GM12878 (cell line): Measurements from ENCODE around the gene SEMA4G. TPM values are rescaled to one million over a fixed set of nuclear protein-coding genes. Genes with fewer than 3 reads are reported as not detected.

Experiments used
- ATAC-seq: fragments of 200-7000 bp; cut with Tn5 transposase; 3 replicates; pipeline ENCODE4 v1.9.1; 2020; ENCODE audit warnings: mild to moderate bottlenecking, moderate library complexity
- BruUV-seq: library from RNA; stranded (reverse); fragments of 400-500 nt; replicated peaks from 2 replicates; lab custom pipeline; 2021; lab: Mats Ljungman, UMichigan
- CTCF ChIA-PET: fragments of 300-600 bp; sonication (Branson Sonifier 250); formaldehyde crosslinking; extraction: SDS; loops from one replicate; lab custom pipeline; 2021; ENCODE audit warnings: inconsistent platforms; lab: Yijun Ruan, JAX
- POLR2A ChIA-PET: fragments of 350-600 bp; formaldehyde crosslinking; extraction: SDS; loops from one replicate; lab custom pipeline; 2021; ENCODE audit warnings: inconsistent platforms; lab: Charles Lee
- RAD21 ChIA-PET: fragments of 300-600 bp; sonication (Branson Sonifier 250); formaldehyde crosslinking; loops from one replicate; lab custom pipeline; 2023; ENCODE audit warnings: antibody characterized with exemption; ENCODE audit not compliant: unreplicated experiment; lab: Charles Lee
- SMC1A ChIA-PET: fragments of 300-600 bp; sonication (Branson Sonifier 250); formaldehyde crosslinking; loops from one replicate; lab custom pipeline; 2023; ENCODE audit not compliant: unreplicated experiment, uncharacterized antibody; lab: Charles Lee
- DNase-seq: peaks from one replicate; pipeline ENCODE4 v3.0.0-alpha.2; 2011; ENCODE audit warnings: low read depth, low spot score
- FAIRE-seq: peaks from 3 replicates; lab custom pipeline; 2011; peaks lifted over from hg19 to GRCh38; lab: Jason Lieb, UNC
- H2AFZ ChIP-seq: 2 replicates; pipeline ENCODE4 v1.6.0; 2011; ENCODE audit warnings: low read depth, low read length, control low read depth; ENCODE audit not compliant: control insufficient read depth
- H3K27ac ChIP-seq: 2 replicates; pipeline ENCODE4 v1.5.1; 2011; ENCODE audit warnings: control low read depth; ENCODE audit not compliant: control insufficient read depth, insufficient read depth
- H3K27me3 ChIP-seq, 2 experiments: replicated peaks in 1 of 2; 2 replicates each; pipeline versions ENCODE4 v1.6.0 to v1.6.1; 2011; ENCODE audit warnings: low read length in 1 of 2; ENCODE audit not compliant: control insufficient read depth in 2 of 2, insufficient read depth in 2 of 2
- H3K36me3 ChIP-seq, 2 experiments: 2 replicates each; pipeline ENCODE4 v1.5.1; 2011; ENCODE audit warnings: low read length in 1 of 2; ENCODE audit not compliant: control insufficient read depth in 2 of 2, insufficient read depth in 2 of 2
- H3K4me1 ChIP-seq: 2 replicates; pipeline ENCODE4 v1.6.1; 2011; ENCODE audit warnings: mild to moderate bottlenecking, low read length, moderate library complexity, mixed read lengths; ENCODE audit not compliant: control insufficient read depth, insufficient read depth
- H3K4me2 ChIP-seq: 2 replicates; pipeline ENCODE4 v1.6.0; 2011; ENCODE audit warnings: control low read depth; ENCODE audit not compliant: control insufficient read depth, insufficient read depth
- H3K4me3 ChIP-seq: fragments of 200-600 bp; sonication (generic); 2 replicates; pipeline ENCODE4 v1.5.1; 2016
- H3K79me2 ChIP-seq: 2 replicates; pipeline ENCODE4 v1.6.0; 2011; ENCODE audit warnings: low read length; ENCODE audit not compliant: control insufficient read depth, insufficient read depth
- H3K9ac ChIP-seq: 2 replicates; pipeline ENCODE4 v1.8.0; 2011; ENCODE audit warnings: low read length, control low read depth, mixed read lengths; ENCODE audit not compliant: control insufficient read depth, insufficient read depth
- H3K9me3 ChIP-seq: replicated peaks from 3 replicates; pipeline ENCODE4 v1.5.1; 2011; ENCODE audit warnings: mild to moderate bottlenecking, low read length; ENCODE audit not compliant: control insufficient read depth, insufficient read depth
- H4K20me1 ChIP-seq: 2 replicates; pipeline ENCODE4 v1.6.0; 2011; ENCODE audit not compliant: control insufficient read depth, insufficient read depth
- BHLHE40 ChIP-seq, 2 experiments: fragments of 450-650 bp in 1 of 2; IDR thresholded peaks; 2 replicates each; pipeline ENCODE4 v1.6.1; 2011 to 2017; ENCODE audit warnings: low read depth in 2 of 2, borderline replicate concordance in 1 of 2, improper control_type of control experiment in 1 of 2, low read length in 1 of 2, mild to moderate bottlenecking in 1 of 2
- DPF2 ChIP-seq: fragments of 450-650 bp; IDR thresholded peaks from 2 replicates; pipeline ENCODE4 v1.6.1; 2017; ENCODE audit warnings: mild to moderate bottlenecking
- EED ChIP-seq: sonication (generic); IDR thresholded peaks from 2 replicates; pipeline ENCODE4 v1.6.1; 2016; ENCODE audit warnings: antibody characterized with exemption, low read depth
- ESRRA ChIP-seq: IDR thresholded peaks from 2 replicates; pipeline ENCODE4 v1.6.1; 2012; ENCODE audit warnings: mild to moderate bottlenecking, low read length, improper control_type of control experiment
- FOXK2 ChIP-seq: fragments of 450-650 bp; IDR thresholded peaks from 2 replicates; pipeline ENCODE4 v1.6.1; 2017; ENCODE audit warnings: mild to moderate bottlenecking, moderate library complexity
- HDAC6 ChIP-seq: fragments of 200-600 bp; sonication (generic); IDR thresholded peaks from one replicate; pipeline ENCODE4 v1.8.0; 2017; ENCODE audit warnings: antibody characterized with exemption; ENCODE audit not compliant: unreplicated experiment
- LARP7 ChIP-seq: fragments of 450-650 bp; IDR thresholded peaks from 2 replicates; pipeline ENCODE4 v1.6.1; 2017; ENCODE audit warnings: mild to moderate bottlenecking
- SMAD1 ChIP-seq: fragments of 450-650 bp; IDR thresholded peaks from 2 replicates; pipeline ENCODE4 v1.6.1; 2018; ENCODE audit warnings: mild to moderate bottlenecking, low read depth; ENCODE audit not compliant: partially characterized antibody
- TARDBP ChIP-seq: IDR thresholded peaks from 2 replicates; pipeline ENCODE4 v1.6.1; 2016; ENCODE audit warnings: borderline replicate concordance
- ZNF384 ChIP-seq: IDR thresholded peaks from 2 replicates; pipeline ENCODE4 v1.6.1; 2012; ENCODE audit warnings: low read depth, mild to moderate bottlenecking, low read length, improper control_type of control experiment, borderline replicate concordance
- WGBS: methylation state at CpG from one replicate; pipeline ENCODE4 v1.1.6; 2016; ENCODE audit warnings: low lambda C conversion rate; ENCODE audit not compliant: insufficient replicate concordance, insufficient coverage; ENCODE audit errors: missing lambda C conversion rate; 5-methylcytosine and 5-hydroxymethylcytosine counted together
- in situ Hi-C: fragments of 300-500 bp; cut with MboI; formaldehyde crosslinking; loops from 9 replicates; pipeline ENCODE4 v1.14.3; 2018; ENCODE audit warnings: mixed read lengths
- intact Hi-C: fragments of 100-400 bp; cut with micrococcal nuclease; formaldehyde crosslinking; loops from one replicate; pipeline ENCODE4 v1.14.2; 2022; ENCODE audit not compliant: unreplicated experiment
- polyA plus RNA-seq, 11 experiments: library from polyadenylated mRNA; depleted of rRNA in 4 of 11; unstranded in 6 of 11; stranded (reverse) in 5 of 11; fragments of >200 nt; fragmentation: Nextera tagmentation in 4 of 11; fragmentation: Illumina TruSeq in 1 of 11; extraction: Ambion mirVana in 4 of 11; extraction: Trizol in 1 of 11; gene quantifications; 1 replicate in 1 of 11; 2 replicates in 10 of 11; pipeline versions ENCODE4 v1.2.1 to v1.2.3, GENCODE V29; 2011 to 2016; ENCODE audit warnings: inconsistent platforms in 2 of 11, missing spikeins in 2 of 11, low read depth in 1 of 11
- total RNA-seq, 4 experiments: library from RNA; depleted of rRNA in 3 of 4; stranded (reverse); fragments of >200 nt in 3 of 4; fragmentation: Illumina TruSeq in 1 of 4; extraction: Trizol in 1 of 4; gene quantifications; 2 replicates each; pipeline versions ENCODE4 v1.2.1 to v1.2.3, GENCODE V29; 2013 to 2021
- TF ChIP-seq, protein P1 (sequence below): IDR thresholded peaks from 2 replicates; pipeline ENCODE4 v1.6.1; 2012; ENCODE audit warnings: low read depth, low read length, improper control_type of control experiment
- TF ChIP-seq, protein P2 (sequence below): IDR thresholded peaks from 2 replicates; pipeline ENCODE4 v1.6.1; 2012; ENCODE audit warnings: low read depth, low read length, improper control_type of control experiment
- TF ChIP-seq, protein P3 (sequence below): fragments of 450-650 bp; formaldehyde crosslinking; IDR thresholded peaks from 2 replicates; pipeline ENCODE4 v1.4.0; 2020; ENCODE audit warnings: mild to moderate bottlenecking, moderate library complexity
- TF ChIP-seq, protein P4 (sequence below): IDR thresholded peaks from 2 replicates; pipeline ENCODE4 v1.6.1; 2012; ENCODE audit warnings: mild to moderate bottlenecking, low read depth, low read length

SEMA4G gene
- total and polyA plus RNA-seq, 10 of the 15 experiments (the other 5 are each of a cell fraction or from before 2014, with no cell fraction given) = 0.09 to 2.3 (median 0.44) TPM; not detected in 4

DNA sequence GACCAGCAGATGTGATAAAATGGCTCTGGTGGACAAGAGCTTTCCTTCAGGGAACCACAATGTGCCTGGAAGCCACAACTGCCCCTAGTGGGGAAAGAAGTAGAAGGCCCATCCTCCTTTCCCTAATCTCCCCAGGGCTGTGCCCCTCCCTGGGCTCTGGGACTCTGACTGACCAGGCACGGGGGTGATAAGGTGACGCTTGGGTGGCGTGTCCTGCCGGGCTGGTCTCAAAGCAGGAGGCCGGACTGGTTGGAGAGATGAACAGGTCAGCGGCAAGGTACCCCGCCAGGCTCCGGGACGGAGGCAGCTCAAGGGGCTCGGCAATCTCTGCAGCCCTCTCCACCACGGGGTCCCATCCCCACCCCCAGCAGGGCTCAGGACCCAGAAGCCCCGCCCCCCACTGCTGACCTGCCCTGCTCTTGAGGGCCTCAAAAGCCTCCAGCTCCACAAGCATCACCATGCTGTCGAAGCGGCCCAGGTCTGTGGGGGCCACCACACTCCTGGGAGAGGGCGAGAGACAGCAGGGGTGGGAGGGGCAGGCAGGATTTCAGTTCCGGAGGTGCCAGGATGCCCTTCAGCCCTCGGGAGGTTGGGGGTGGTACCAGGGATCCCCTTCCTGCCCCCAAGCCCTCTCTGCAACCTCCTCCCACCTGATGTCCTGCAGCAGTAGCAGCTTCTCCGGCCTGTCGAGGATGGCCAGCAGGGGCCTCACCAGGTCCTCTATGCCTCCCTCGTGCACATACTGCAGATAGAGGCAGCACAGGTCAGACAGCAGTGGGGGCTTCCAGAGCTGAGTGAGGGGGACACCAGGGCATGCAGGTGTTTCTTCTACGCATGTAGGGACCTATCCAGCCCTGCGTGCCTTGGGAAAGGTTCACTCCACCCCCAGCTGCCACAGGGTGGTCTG is 42.5 kb downstream of the SEMA4G start:
- in situ Hi-C loops = no loop called here
- no peak for ATAC-seq
- TF ChIP-seq, protein P1, sequence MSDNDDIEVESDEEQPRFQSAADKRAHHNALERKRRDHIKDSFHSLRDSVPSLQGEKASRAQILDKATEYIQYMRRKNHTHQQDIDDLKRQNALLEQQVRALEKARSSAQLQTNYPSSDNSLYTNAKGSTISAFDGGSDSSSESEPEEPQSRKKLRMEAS = no peak
- TF ChIP-seq, protein P2, sequence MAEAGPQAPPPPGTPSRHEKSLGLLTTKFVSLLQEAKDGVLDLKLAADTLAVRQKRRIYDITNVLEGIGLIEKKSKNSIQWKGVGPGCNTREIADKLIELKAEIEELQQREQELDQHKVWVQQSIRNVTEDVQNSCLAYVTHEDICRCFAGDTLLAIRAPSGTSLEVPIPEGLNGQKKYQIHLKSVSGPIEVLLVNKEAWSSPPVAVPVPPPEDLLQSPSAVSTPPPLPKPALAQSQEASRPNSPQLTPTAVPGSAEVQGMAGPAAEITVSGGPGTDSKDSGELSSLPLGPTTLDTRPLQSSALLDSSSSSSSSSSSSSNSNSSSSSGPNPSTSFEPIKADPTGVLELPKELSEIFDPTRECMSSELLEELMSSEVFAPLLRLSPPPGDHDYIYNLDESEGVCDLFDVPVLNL = no peak
- TF ChIP-seq HDAC6 (no peak), ZNF384 (no peak), SMAD1 (no peak), BHLHE40 (IDR thresholded peaks at IDR 0.05; ENCODE audit: borderline replicate concordance in 1 of 2, low read depth in 2 of 2, low read length in 1 of 2) (no peak), LARP7 (no peak), FOXK2 (no peak), ESRRA (no peak), EED (no peak), DPF2 (no peak), TARDBP (no peak)
- TF ChIP-seq, protein P3, sequence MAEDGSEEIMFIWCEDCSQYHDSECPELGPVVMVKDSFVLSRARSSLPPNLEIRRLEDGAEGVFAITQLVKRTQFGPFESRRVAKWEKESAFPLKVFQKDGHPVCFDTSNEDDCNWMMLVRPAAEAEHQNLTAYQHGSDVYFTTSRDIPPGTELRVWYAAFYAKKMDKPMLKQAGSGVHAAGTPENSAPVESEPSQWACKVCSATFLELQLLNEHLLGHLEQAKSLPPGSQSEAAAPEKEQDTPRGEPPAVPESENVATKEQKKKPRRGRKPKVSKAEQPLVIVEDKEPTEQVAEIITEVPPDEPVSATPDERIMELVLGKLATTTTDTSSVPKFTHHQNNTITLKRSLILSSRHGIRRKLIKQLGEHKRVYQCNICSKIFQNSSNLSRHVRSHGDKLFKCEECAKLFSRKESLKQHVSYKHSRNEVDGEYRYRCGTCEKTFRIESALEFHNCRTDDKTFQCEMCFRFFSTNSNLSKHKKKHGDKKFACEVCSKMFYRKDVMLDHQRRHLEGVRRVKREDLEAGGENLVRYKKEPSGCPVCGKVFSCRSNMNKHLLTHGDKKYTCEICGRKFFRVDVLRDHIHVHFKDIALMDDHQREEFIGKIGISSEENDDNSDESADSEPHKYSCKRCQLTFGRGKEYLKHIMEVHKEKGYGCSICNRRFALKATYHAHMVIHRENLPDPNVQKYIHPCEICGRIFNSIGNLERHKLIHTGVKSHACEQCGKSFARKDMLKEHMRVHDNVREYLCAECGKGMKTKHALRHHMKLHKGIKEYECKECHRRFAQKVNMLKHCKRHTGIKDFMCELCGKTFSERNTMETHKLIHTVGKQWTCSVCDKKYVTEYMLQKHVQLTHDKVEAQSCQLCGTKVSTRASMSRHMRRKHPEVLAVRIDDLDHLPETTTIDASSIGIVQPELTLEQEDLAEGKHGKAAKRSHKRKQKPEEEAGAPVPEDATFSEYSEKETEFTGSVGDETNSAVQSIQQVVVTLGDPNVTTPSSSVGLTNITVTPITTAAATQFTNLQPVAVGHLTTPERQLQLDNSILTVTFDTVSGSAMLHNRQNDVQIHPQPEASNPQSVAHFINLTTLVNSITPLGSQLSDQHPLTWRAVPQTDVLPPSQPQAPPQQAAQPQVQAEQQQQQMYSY (CRISPR knock-in tag) = no peak
- TF ChIP-seq, protein P4, sequence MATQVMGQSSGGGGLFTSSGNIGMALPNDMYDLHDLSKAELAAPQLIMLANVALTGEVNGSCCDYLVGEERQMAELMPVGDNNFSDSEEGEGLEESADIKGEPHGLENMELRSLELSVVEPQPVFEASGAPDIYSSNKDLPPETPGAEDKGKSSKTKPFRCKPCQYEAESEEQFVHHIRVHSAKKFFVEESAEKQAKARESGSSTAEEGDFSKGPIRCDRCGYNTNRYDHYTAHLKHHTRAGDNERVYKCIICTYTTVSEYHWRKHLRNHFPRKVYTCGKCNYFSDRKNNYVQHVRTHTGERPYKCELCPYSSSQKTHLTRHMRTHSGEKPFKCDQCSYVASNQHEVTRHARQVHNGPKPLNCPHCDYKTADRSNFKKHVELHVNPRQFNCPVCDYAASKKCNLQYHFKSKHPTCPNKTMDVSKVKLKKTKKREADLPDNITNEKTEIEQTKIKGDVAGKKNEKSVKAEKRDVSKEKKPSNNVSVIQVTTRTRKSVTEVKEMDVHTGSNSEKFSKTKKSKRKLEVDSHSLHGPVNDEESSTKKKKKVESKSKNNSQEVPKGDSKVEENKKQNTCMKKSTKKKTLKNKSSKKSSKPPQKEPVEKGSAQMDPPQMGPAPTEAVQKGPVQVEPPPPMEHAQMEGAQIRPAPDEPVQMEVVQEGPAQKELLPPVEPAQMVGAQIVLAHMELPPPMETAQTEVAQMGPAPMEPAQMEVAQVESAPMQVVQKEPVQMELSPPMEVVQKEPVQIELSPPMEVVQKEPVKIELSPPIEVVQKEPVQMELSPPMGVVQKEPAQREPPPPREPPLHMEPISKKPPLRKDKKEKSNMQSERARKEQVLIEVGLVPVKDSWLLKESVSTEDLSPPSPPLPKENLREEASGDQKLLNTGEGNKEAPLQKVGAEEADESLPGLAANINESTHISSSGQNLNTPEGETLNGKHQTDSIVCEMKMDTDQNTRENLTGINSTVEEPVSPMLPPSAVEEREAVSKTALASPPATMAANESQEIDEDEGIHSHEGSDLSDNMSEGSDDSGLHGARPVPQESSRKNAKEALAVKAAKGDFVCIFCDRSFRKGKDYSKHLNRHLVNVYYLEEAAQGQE = no peak

More for the DNA sequence above, 42.5 kb downstream of the SEMA4G start:
- H3K4me1 ChIP-seq = peaks cover 3% of the 10 kb centered on the region; the same call in 1 of the 2 replicates
- ChIA-PET POLR2A (interaction anchor here (0.5 kb wide), 1 partner anchor 1349 kb away, joined by 3 read pairs; no protein-coding TSS in a partner anchor), SMC1A (interaction anchor here (1.6 kb wide), 1 partner anchor 14 kb away, joined by 6 read pairs; no protein-coding TSS in a partner anchor), CTCF (interaction anchor here (1.1 to 2.2 kb wide), 6 partner anchors 9 to 98 kb away, joined by 3 to 8 read pairs (median 4); partner anchors contain the start of gene LZTS2), RAD21 (interaction anchor here (1.1 kb wide), 1 partner anchor 13 kb away, joined by 3 read pairs; no protein-coding TSS in a partner anchor)
- no peaks in the 10 kb centered on the region for H3K9me3 ChIP-seq
- H3K36me3 ChIP-seq = no peaks in the 10 kb centered on the region
- H2AFZ ChIP-seq = no peak overlapping the region
- H3K9ac ChIP-seq = no peak overlapping the region
- 48% methylated on average over 18 of the region's 22 CpGs for WGBS
- H3K79me2 ChIP-seq = no peaks in the 10 kb centered on the region
- H4K20me1 ChIP-seq = no peaks in the 10 kb centered on the region
- no TSS peak for BruUV-seq
- H3K27ac ChIP-seq = no peak overlapping the region
- intact Hi-C loops = no loop called here
- DNase-seq (no peak), FAIRE-seq (no peak)
- no peak overlapping the region for H3K4me3 ChIP-seq
- H3K27me3 ChIP-seq = peaks cover 2 to 5% of the 10 kb centered on the region in 2 experiments; a peak in 3 of 4 replicates
- H3K4me2 ChIP-seq = no peak overlapping the region
